Embryonic facial prominence (tissue), 1 donor: ENCODE measurements around the gene HBQ1.
"Not testable (repeated sequence)": the region's sequence is repeated elsewhere in the genome, so short reads cannot be mapped to it uniquely, and the experiment has no call there.

Source experiments
- DNase-seq: peaks from one replicate; pipeline ENCODE4 v3.0.0-alpha.2; 2016; ENCODE audit errors: extremely low spot score

Gene HBQ1

GRCh38 chr16:209359-209758 lies 29.1 kb downstream of the HBQ1 start:
- not testable (repeated sequence) for DNase-seq

DNA sequence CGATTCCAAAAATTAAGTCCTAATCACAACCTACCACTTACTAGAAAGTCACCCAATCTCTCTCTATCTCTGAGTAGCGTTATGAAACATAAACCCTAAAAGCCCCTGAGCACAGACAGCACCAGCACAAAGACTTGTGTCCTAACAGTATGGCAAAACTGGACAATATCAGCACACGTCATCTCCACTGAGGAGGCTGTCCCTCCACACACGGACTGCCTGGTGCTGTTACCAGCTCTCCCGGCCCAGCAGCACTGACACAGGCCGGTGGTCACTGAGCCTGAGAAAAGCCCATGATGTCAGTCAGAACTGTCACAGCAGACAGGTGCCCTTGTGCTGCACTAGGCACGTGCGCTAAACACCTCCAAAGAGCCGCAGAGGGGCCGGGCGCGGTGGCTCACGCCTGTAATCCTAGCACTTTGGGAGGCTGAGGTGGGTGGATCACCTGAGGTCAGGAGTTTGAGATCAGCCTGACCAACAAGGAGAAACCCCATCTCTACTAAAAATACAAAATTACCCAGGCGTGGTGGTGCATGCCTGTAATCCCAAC lies 31.4 kb downstream of the HBQ1 start:
- not testable (repeated sequence) for DNase-seq

- no peak for DNase-seq
Measured at GRCh38 chr16:212999-213398, 32.7 kb downstream of the HBQ1 start.

DNA sequence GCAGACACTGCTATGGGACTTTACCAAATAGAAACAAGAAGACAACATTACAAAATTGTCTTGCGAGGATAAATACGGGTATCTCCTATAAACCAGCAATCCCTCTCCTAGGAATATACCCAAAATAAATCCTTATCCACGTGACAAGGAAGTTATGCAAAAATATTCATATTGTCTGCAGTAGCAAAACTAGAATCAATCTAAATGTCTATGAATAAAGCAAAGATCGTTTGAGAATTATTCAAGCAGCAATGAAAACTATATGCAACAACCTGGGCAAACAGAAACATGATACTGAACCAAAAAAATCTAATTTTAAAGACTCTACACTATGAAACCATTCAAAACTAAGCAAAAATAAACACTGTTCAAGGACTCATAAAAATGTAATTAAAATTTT lies 39.8 kb downstream of the HBQ1 start:
- DNase-seq, result no peak

DNA sequence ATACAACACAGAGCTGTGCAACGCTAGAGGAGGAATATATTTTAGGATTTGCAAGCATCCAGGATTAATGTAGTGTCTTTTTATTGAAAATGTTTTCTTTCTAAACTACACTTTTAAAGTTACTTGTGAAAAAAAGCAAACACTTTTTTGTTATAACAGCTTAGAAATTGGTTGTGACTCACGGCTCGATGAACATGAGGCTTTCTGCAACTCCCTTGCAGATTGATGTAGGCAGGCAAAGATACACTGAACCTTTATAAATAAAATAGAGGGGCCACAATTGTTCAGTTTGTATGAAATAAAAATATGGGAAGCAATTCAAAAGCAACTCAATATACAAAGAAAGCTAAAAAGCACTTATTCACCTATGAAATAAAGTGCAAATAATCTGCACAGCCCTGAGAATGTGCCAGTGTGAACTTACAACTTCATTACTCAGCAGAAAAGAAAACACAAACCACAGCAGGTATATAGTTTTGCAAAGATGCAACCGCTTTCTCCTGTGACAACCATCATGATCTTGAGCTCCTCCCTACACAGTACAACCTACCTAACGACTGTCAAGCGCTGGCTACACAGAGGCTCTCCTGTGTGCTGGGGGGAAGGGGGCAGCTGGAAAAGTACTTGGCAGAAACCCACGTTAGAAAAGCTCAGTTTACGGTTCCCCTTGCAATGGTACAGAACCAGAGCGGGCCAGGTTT lies 48.0 kb downstream of the HBQ1 start:
- DNase-seq, result no peak

DNA sequence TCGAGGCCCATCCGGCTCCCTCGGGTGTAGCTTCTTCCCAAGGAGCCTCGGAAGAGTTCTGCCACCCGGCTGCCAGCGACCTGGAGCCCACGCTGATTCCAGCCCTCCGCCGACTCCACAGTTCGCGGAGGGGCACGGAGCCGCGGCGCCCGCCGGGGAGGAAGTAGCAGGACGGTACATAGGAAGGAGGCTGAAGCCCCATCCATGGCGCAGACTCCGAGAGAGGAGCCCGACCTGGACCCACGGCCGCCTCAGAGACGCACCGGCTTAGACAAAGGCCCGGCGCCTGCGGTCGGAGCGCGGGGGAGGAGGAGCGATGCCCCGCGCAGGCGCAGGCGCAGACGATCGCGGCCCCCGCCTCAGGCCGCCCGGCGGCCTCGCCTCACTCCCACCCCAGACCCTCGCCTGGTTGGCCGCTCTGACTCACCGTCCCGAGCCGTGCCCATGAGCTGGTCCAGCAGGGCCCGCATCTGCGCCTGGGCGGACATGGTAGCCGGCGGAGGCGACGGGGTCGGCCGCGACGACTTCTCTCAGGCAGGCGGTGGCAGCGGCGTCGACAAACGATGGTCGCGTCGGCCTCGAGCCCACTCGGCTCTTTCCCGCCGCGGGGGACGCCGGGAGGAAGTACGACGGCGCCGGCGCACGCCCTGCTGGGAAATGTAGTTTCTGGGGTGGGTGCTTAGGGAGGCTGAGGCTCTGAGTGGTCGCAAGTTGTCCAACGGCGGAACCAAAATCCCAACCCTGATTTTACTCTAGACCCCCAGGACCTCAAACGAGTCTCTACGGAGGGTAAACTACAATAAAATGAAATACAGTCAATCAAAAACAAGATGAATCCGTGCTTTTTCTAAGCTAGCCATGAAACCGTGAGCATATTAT lies 48.8 kb downstream of the HBQ1 start, which contains the start of gene LUC7L:
LUC7L (minus strand) TSS at position 598 of the 879 bp plus-strand sequence; CDS start at position 488, 110 bp downstream.
- DNase-seq, result peak; percentile 67

DNA sequence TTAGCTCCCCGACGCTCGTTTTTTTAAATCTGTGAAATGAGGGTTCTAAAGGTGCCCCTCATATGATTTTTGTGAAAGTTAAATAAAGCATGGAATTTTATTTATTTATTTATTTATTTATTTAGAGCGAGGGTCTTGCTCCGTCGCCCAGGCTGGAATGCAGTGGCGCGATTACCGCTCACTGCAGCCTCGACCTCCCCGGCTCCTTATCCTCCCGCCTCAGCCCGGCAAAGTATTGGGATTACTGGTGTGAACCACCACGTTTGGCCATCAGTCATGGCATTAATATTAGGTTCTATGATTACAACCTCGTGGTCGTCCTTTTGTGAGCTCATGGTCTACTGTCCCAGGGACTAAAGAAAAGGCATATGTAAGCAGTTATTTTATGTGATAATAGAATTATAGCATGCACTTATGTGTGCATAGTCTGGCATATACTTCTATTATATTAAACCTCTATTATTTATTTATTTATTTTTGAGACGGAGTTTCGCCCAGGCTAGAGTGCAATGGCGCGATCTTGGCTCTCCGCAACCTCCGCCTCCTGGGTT lies 49.5 kb downstream of the HBQ1 start:
- no peak for DNase-seq

DNA sequence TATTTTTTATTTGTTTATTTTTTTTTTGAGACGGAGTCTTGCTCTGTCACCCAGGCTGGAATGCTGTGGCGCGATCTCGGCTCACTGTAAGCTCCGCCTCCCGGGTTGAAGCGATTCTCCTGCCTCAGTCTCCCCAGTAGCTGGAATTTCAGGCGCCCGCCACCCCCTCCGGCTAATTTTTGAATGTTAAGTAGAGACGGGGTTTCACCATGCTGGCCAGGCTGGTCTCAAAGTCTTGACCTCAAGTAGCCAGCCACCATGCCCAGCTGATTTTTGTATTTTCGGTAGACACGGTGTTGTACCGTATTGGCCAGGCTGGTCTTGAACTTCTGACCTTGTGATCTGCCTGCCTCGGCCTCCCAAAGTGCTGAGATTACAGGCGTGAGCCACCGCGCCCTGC lies 50.1 kb downstream of the HBQ1 start:
- not testable (repeated sequence) for DNase-seq
